GM10266 (cell line): Measurements from ENCODE around the gene PRKAR1B.
A peak's percentile ranks its signal among the peaks of the same experiment; 100 is the strongest.

Experiments used
- DNase-seq: peaks from one replicate; pipeline ENCODE4 v3.0.0; 2012; ENCODE audit errors: extremely low spot score
- TF ChIP-seq, protein P1 (sequence below): IDR thresholded peaks from 2 replicates; pipeline ENCODE4 v1.5.1; 2012; ENCODE audit warnings: mild to moderate bottlenecking, low read depth; ENCODE audit not compliant: control insufficient read depth, insufficient read depth; ENCODE audit errors: missing control alignments

The PRKAR1B gene

GRCh38 chr7:712381-713138 lies 14.5 kb downstream of the PRKAR1B start:
- peak; percentile 72 for DNase-seq
- TF ChIP-seq, protein P1, sequence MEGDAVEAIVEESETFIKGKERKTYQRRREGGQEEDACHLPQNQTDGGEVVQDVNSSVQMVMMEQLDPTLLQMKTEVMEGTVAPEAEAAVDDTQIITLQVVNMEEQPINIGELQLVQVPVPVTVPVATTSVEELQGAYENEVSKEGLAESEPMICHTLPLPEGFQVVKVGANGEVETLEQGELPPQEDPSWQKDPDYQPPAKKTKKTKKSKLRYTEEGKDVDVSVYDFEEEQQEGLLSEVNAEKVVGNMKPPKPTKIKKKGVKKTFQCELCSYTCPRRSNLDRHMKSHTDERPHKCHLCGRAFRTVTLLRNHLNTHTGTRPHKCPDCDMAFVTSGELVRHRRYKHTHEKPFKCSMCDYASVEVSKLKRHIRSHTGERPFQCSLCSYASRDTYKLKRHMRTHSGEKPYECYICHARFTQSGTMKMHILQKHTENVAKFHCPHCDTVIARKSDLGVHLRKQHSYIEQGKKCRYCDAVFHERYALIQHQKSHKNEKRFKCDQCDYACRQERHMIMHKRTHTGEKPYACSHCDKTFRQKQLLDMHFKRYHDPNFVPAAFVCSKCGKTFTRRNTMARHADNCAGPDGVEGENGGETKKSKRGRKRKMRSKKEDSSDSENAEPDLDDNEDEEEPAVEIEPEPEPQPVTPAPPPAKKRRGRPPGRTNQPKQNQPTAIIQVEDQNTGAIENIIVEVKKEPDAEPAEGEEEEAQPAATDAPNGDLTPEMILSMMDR = no peak

DNA sequence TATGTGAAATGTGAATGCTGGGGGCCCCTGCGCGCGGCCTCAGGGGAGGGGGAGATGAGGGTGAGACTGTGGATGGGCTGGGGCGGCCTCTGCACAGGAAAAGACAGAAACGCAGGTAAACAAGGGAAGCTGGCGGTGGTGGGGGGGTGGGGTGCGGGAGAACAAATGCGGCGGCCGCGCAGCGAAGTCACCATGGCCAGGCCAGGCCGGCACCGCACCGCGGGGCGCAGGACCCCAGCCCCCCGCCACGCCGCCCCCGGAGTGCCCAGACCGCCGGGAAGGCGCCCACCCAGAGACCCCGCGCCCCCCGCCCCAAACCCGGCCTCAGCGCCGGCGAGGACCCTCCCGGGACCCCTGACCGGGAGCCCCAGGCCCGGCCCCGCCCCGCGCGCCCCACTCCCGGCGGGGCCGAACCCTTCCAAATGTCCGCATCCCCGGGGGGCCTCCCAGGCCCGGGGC lies 15.1 kb downstream of the PRKAR1B start:
- TF ChIP-seq, protein P1 = no peak
- DNase-seq = no peak

- TF ChIP-seq, protein P1 = no peak
- DNase-seq = no peak
Measured at GRCh38 chr7:711093-711921, 15.8 kb downstream of the PRKAR1B start.

- TF ChIP-seq, protein P1 = no peak
- DNase-seq = no peak
Measured at GRCh38 chr7:710161-710560, 16.9 kb downstream of the PRKAR1B start.

- no peak for DNase-seq
Measured at GRCh38 chr7:707296-708000, 19.6 kb downstream of the PRKAR1B start.

GRCh38 chr7:706721-707120 lies 20.4 kb downstream of the PRKAR1B start:
- TF ChIP-seq, protein P1 = no peak
- DNase-seq = no peak

More at GRCh38 chr7:707296-708000, 19.6 kb downstream of the PRKAR1B start:
- TF ChIP-seq, protein P1 = no peak
